Smooth muscle cell (in vitro differentiated cells): Measurements from ENCODE around the gene MYBPC3. TPM values are rescaled to one million over a fixed set of nuclear protein-coding genes. Genes with fewer than 3 reads are reported as not detected.

Experiments
- DNase-seq: peaks from one replicate; lab custom pipeline; 2025; ENCODE audit not compliant: unreplicated experiment; lab: John Stamatoyannopoulos, UW
- H2AFZ ChIP-seq: fragments of 200-600 bp; sonication (generic); 2 replicates; pipeline ENCODE4 v1.6.0; 2016; ENCODE audit warnings: antibody characterized with exemption, low read depth, mild to moderate bottlenecking
- H3F3A ChIP-seq: fragments of 200-600 bp; sonication (generic); 2 replicates; pipeline ENCODE4 v1.6.0; 2017; ENCODE audit warnings: antibody characterized with exemption, low read depth
- H3K27ac ChIP-seq: fragments of 200-600 bp; sonication (generic); 2 replicates; pipeline ENCODE4 v1.5.1; 2016; ENCODE audit warnings: low read depth, mild to moderate bottlenecking
- H3K27me3 ChIP-seq: fragments of 200-600 bp; sonication (generic); 2 replicates; pipeline ENCODE4 v1.6.1; 2016; ENCODE audit warnings: low read depth, mild to moderate bottlenecking
- H3K36me3 ChIP-seq: fragments of 200-600 bp; sonication (generic); 2 replicates; pipeline ENCODE4 v1.5.1; 2016; ENCODE audit warnings: low read depth
- H3K4me1 ChIP-seq: fragments of 200-600 bp; sonication (generic); 2 replicates; pipeline ENCODE4 v1.5.1; 2016; ENCODE audit warnings: low read depth
- H3K4me2 ChIP-seq: fragments of 200-600 bp; sonication (generic); 2 replicates; pipeline ENCODE4 v1.6.0; 2016; ENCODE audit warnings: mild to moderate bottlenecking
- H3K4me3 ChIP-seq: fragments of 200-600 bp; sonication (generic); 2 replicates; pipeline ENCODE4 v1.5.1; 2016; ENCODE audit warnings: mild to moderate bottlenecking
- H3K79me2 ChIP-seq: fragments of 200-600 bp; sonication (generic); 2 replicates; pipeline ENCODE4 v1.6.0; 2016; ENCODE audit warnings: low read depth, mild to moderate bottlenecking
- H3K9ac ChIP-seq: fragments of 200-600 bp; sonication (generic); 2 replicates; pipeline ENCODE4 v1.6.0; 2016; ENCODE audit warnings: low read depth
- H3K9me3 ChIP-seq: fragments of 200-600 bp; sonication (generic); replicated peaks from 2 replicates; pipeline ENCODE4 v1.5.1; 2016; ENCODE audit warnings: low read depth
- H4K20me1 ChIP-seq: fragments of 200-600 bp; sonication (generic); 2 replicates; pipeline ENCODE4 v1.6.0; 2016; ENCODE audit warnings: low read depth
- WGBS: methylation state at CpG from one replicate; pipeline ENCODE4 v1.1.7; 2016; ENCODE audit warnings: low lambda C conversion rate; 5-methylcytosine and 5-hydroxymethylcytosine counted together
- polyA plus RNA-seq: library from polyadenylated mRNA; unstranded; fragments of >200 nt; fragmentation: Nextera tagmentation; extraction: Ambion mirVana; gene quantifications from 2 replicates; pipeline ENCODE4 v1.2.1, GENCODE V29; 2016
- total RNA-seq: library from RNA; depleted of rRNA; stranded (reverse); fragments of >200 nt; gene quantifications from 2 replicates; pipeline ENCODE4 v1.2.3, GENCODE V29; 2014
- TF ChIP-seq, protein P1 (sequence below): fragments of 200-600 bp; sonication (generic); IDR thresholded peaks from 2 replicates; pipeline ENCODE4 v1.5.1; 2017; ENCODE audit warnings: borderline replicate concordance, mild to moderate bottlenecking, antibody characterized with exemption; ENCODE audit not compliant: insufficient read depth, poor library complexity, severe bottlenecking

Gene MYBPC3
- total and polyA plus RNA-seq, 2 experiments from 2014 or later: 0.03 TPM; not detected in 1

DNA sequence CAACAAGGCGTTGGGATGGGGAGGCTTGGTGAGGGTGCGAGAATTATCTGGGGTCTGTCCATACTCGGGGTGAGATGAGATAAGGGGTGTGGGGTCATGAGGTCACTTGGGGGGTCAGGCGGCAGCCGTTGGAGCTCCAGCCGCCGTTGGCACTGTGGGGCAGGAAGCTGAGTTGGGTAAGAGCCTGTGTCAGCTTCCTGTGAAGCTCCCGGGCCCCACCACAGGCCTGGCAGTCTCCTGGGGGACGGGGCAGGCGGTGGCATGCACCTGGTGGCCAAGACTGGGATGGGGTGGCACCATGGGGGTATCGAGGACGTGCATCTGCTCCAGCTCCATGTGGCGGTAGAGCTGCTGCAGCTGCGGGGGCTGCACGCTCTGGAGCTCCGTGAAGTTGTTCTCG is 7.1 kb upstream of the MYBPC3 start:
- Histone ChIP-seq H3K9ac (no peak overlapping the region), H3K4me3 (no peak overlapping the region), H4K20me1 (no peaks in the 10 kb centered on the region), H3K27ac (no peak overlapping the region), H3K4me2 (no peak overlapping the region), H3K36me3 (no peaks in the 10 kb centered on the region), H3K4me1 (no peaks in the 10 kb centered on the region), H2AFZ (no peak overlapping the region), H3F3A (no peaks in the 10 kb centered on the region), H3K9me3 (no peaks in the 10 kb centered on the region), H3K79me2 (no peaks in the 10 kb centered on the region), H3K27me3 (no peaks in the 10 kb centered on the region)
- DNase-seq: no peak
- WGBS: 95% methylated on average over 15 of the region's 17 CpGs
- TF ChIP-seq, protein P1, sequence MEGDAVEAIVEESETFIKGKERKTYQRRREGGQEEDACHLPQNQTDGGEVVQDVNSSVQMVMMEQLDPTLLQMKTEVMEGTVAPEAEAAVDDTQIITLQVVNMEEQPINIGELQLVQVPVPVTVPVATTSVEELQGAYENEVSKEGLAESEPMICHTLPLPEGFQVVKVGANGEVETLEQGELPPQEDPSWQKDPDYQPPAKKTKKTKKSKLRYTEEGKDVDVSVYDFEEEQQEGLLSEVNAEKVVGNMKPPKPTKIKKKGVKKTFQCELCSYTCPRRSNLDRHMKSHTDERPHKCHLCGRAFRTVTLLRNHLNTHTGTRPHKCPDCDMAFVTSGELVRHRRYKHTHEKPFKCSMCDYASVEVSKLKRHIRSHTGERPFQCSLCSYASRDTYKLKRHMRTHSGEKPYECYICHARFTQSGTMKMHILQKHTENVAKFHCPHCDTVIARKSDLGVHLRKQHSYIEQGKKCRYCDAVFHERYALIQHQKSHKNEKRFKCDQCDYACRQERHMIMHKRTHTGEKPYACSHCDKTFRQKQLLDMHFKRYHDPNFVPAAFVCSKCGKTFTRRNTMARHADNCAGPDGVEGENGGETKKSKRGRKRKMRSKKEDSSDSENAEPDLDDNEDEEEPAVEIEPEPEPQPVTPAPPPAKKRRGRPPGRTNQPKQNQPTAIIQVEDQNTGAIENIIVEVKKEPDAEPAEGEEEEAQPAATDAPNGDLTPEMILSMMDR: no peak

DNA sequence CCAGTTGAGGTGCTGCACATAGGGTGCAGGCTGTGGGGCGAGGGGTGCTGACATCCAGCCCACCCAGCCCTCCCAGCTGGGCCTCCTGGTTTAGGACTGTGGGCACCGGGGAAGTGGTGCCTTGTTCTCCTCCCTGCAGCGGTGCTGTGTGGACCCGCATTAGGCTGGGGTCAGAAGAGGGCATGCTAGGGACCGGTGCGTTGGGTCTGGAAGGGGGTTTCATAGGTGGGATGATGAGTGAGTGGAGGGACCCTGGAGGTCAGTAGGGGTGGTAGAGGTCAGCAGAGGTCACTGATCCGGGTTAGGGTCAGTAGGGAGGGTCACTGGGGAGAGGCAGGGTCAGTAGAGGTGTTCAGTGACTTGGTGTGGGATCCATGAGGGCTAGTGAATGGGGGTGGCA is 6.7 kb upstream of the MYBPC3 start:
- DNase-seq: no peak

DNA sequence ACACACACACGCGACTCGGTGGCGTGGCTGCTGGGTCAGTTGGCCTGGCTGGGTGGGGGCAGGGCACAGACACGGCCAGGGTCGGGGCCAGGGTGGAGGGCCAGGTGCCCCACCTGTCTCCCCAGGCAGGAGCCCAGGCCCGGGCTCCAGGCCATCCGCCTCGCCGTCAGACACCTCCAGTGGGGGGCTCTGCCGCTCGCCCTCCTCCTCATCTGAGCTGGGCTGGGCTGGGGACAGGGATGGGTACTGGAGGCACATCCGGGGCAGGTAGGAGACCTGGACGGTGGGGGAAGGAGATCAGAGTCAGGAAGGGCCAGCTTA is 6.2 kb upstream of the MYBPC3 start:
- no peaks in the 10 kb centered on the region for H3K36me3 ChIP-seq
- no peak overlapping the region for H3K9ac ChIP-seq
- H3F3A ChIP-seq: peaks cover 3% of the 10 kb centered on the region
- H3K9me3 ChIP-seq: no peaks in the 10 kb centered on the region
- no peaks in the 10 kb centered on the region for H3K27me3 ChIP-seq
- no peaks in the 10 kb centered on the region for H4K20me1 ChIP-seq
- H2AFZ ChIP-seq: no peak overlapping the region
- TF ChIP-seq, protein P1: no peak
- H3K27ac ChIP-seq: no peak overlapping the region
- H3K79me2 ChIP-seq: no peaks in the 10 kb centered on the region
- H3K4me3 ChIP-seq: no peak overlapping the region
- no peak for DNase-seq
- H3K4me2 ChIP-seq: no peak overlapping the region
- no peaks in the 10 kb centered on the region for H3K4me1 ChIP-seq
- 91% methylated on average over 14 of the region's 14 CpGs for WGBS

More for the DNA sequence above, 6.7 kb upstream of the MYBPC3 start:
- Histone ChIP-seq H3K27me3 (no peaks in the 10 kb centered on the region), H4K20me1 (no peaks in the 10 kb centered on the region), H3K4me3 (no peak overlapping the region), H3K36me3 (no peaks in the 10 kb centered on the region), H3K4me1 (no peaks in the 10 kb centered on the region), H3K27ac (no peak overlapping the region), H3F3A (peaks cover 3% of the 10 kb centered on the region), H3K79me2 (no peaks in the 10 kb centered on the region), H3K9ac (no peak overlapping the region), H3K4me2 (no peak overlapping the region), H2AFZ (no peak overlapping the region), H3K9me3 (no peaks in the 10 kb centered on the region)
- 91% methylated on average over 7 of the region's 7 CpGs for WGBS
- TF ChIP-seq, protein P1: no peak

DNA sequence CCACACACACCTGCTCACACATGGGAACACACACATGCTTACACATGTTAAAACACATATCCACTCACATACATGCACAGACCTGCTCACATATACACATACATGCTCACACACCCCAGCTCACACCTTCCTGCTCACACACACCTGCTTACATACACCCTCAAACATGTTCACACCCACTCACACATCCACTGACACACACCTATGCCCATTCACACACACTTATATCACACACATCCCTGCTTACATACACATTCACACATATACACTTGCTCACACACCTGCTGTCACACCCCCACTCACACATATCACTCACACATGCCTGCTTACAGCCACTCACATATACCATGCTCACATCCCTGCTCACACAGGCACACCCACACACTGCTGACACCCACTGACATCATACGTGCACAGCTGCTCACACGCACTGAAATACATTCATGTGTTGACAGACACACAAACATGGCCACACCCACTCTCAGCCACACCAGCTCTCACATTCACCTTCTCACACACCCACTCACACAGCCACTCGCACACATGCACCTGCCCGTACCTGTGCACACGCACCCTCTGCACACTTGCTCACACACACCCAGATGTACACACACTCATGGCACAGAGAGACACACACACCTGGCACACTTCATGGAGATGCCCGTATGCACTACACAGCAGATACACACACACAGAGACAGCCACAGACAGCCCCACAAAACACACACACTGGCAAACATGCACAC is 5.7 kb upstream of the MYBPC3 start:
- H3K27me3 ChIP-seq: no peaks in the 10 kb centered on the region
- no peak overlapping the region for H3K27ac ChIP-seq
- H2AFZ ChIP-seq: no peak overlapping the region
- H3F3A ChIP-seq: peaks cover 3% of the 10 kb centered on the region
- H3K79me2 ChIP-seq: no peaks in the 10 kb centered on the region
- no peak for DNase-seq
- no peak overlapping the region for H3K4me3 ChIP-seq
- no peaks in the 10 kb centered on the region for H4K20me1 ChIP-seq
- H3K4me1 ChIP-seq: no peaks in the 10 kb centered on the region
- no peaks in the 10 kb centered on the region for H3K36me3 ChIP-seq
- TF ChIP-seq, protein P1: no peak
- H3K9ac ChIP-seq: no peak overlapping the region
- H3K4me2 ChIP-seq: no peak overlapping the region
- 97% methylated on average over 6 of the region's 6 CpGs for WGBS
- no peaks in the 10 kb centered on the region for H3K9me3 ChIP-seq
